ENCODE measurements around the gene SERPINB10. TPM values are rescaled to one million over a fixed set of nuclear protein-coding genes. Genes with fewer than 3 reads are reported as not detected.

The SERPINB10 gene, protein sequence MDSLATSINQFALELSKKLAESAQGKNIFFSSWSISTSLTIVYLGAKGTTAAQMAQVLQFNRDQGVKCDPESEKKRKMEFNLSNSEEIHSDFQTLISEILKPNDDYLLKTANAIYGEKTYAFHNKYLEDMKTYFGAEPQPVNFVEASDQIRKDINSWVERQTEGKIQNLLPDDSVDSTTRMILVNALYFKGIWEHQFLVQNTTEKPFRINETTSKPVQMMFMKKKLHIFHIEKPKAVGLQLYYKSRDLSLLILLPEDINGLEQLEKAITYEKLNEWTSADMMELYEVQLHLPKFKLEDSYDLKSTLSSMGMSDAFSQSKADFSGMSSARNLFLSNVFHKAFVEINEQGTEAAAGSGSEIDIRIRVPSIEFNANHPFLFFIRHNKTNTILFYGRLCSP
- total RNA-seq, result not detected in 2 replicates
- long read RNA-seq, result 0 reads

DNA sequence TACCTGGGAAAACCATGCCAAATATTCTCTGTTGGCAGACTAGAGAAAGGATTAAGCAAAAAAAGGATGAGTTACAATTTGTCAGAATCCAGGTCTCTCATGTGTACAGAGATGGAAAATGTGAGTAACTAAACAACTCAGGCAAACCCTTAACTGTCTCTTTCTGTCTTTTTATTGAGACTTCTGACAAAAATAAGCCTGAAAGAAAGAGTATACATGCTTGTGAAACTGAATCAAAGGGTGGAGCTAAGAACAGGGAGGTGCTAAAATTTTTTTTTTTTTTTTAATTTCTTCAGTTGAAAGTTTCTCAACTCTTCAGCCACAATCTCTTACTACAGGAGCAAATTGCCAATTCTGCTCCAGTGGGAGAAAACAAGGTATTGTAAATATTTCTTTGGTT is at the start of gene SERPINB10:
SERPINB10 (plus strand) TSS at position 295 of the 400 bp plus-strand sequence. CDS start 7,553 bp downstream, outside the sequence.
- TF ChIP-seq, protein P1, sequence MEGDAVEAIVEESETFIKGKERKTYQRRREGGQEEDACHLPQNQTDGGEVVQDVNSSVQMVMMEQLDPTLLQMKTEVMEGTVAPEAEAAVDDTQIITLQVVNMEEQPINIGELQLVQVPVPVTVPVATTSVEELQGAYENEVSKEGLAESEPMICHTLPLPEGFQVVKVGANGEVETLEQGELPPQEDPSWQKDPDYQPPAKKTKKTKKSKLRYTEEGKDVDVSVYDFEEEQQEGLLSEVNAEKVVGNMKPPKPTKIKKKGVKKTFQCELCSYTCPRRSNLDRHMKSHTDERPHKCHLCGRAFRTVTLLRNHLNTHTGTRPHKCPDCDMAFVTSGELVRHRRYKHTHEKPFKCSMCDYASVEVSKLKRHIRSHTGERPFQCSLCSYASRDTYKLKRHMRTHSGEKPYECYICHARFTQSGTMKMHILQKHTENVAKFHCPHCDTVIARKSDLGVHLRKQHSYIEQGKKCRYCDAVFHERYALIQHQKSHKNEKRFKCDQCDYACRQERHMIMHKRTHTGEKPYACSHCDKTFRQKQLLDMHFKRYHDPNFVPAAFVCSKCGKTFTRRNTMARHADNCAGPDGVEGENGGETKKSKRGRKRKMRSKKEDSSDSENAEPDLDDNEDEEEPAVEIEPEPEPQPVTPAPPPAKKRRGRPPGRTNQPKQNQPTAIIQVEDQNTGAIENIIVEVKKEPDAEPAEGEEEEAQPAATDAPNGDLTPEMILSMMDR (conservative IDR thresholded peaks at IDR 0.05), result no peak
- DNase-seq (ENCODE audit: low read depth, low spot score), result no peak
- Mint-ChIP-seq H3K9me3 (no peaks in the 10 kb centered on the region), H3K27ac (ENCODE audit: unreplicated experiment) (no peak within 1 kb of the TSS), H3K4me3 (no peak within 1 kb of the TSS), H3K27me3 (ENCODE audit: low read depth) (peaks cover 8% of the 10 kb centered on the region), H3K36me3 (ENCODE audit: low read depth) (no peaks in the 10 kb centered on the region), H3K4me1 (no peaks in the 10 kb centered on the region)

DNA sequence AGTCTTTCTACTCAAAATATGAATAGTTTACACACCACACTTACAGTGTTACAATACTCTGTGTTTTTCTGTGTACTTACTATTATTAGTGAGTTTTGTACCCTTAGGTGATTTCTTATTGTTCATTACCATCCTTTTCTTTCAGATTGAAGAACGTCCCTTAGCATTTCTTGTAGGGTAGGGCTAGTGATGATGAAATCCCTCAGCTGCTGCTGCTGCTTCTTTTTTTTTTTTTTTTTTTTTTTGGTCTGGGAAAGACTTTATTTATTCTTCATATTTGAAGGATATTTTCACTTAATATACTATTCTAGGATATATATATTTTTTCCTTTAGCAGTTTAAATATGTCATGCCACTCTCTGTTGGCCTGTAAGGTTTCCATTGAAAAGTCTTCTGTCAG is 49.3 kb upstream of the SERPINB10 start:
- Mint-ChIP-seq H3K4me3 (no peak overlapping the region), H3K27me3 (ENCODE audit: low read depth) (no peaks in the 10 kb centered on the region), H3K36me3 (ENCODE audit: low read depth) (no peaks in the 10 kb centered on the region), H3K27ac (ENCODE audit: unreplicated experiment) (no peak overlapping the region), H3K9me3 (peaks cover 13% of the 10 kb centered on the region), H3K4me1 (no peaks in the 10 kb centered on the region)
- TF ChIP-seq, protein P1 (conservative IDR thresholded peaks at IDR 0.05), result no peak
- DNase-seq (ENCODE audit: low read depth, low spot score), result no peak

DNA sequence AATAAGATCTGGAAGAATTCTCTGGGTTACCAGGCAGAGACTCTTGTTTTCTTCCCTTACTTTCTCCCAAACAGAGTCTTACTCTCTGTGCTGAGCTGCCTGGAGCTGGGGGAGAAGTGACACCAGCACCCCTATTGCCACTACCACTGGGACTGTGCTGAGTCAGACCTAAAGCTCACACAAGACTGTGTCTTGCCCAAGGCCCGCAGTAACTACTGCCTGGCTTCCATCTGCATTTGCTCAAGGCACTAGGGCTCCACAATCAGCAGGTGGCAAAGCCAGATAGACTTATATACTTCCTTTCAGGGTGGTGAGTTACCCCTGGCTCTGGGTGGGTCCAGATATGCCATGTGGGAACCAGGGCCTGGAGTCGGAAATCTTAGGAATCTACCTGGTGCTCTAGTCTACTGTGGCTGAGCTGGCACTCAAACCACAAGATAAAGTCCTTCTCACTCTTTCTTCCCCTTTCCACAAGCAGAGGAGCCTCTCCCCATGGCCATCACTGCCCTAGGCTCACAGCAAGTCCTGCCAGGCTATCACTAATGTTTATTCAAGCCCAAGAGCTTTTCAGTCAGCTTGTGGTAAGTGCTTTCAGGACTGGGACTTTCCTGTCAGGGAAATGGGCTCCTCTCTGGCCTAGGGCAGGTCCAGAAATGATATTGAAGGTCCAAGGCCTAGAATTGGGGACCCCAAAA is 47.8 kb upstream of the SERPINB10 start:
- TF ChIP-seq, protein P1 (conservative IDR thresholded peaks at IDR 0.05), result no peak
- DNase-seq (ENCODE audit: low read depth, low spot score), result no peak
- Mint-ChIP-seq H3K4me1 (no peaks in the 10 kb centered on the region), H3K9me3 (peaks cover 13% of the 10 kb centered on the region), H3K4me3 (no peak overlapping the region), H3K36me3 (ENCODE audit: low read depth) (no peaks in the 10 kb centered on the region), H3K27ac (ENCODE audit: unreplicated experiment) (no peak overlapping the region), H3K27me3 (ENCODE audit: low read depth) (no peaks in the 10 kb centered on the region)

DNA sequence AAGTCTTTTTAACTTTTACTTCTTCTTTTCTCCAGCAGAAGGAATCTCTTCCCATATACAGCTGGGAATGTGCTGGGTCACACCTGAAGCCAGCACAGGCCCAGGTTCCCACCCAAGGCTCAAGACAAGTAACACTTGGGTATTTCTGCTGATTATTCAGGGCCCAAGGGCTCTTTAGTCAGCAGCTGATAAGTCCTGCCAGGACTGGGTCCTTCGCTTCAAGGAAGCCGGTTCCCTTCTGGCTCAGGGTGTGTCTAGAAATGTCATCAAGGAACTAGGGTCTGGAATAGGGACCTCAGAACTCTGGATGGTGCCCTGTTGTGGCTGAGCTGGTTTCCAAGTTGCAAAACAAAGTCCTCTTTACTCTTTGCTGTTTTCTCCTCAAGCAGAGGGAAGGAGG is 47.2 kb upstream of the SERPINB10 start:
- no peaks in the 10 kb centered on the region for H3K27me3 Mint-ChIP-seq (ENCODE audit: low read depth)
- peaks cover 11% of the 10 kb centered on the region for H3K9me3 Mint-ChIP-seq
- no peak for DNase-seq (ENCODE audit: low read depth, low spot score)
- H3K36me3 Mint-ChIP-seq (ENCODE audit: low read depth), result no peaks in the 10 kb centered on the region
- no peaks in the 10 kb centered on the region for H3K4me1 Mint-ChIP-seq
- no peak overlapping the region for H3K4me3 Mint-ChIP-seq
- TF ChIP-seq, protein P1 (conservative IDR thresholded peaks at IDR 0.05), result no peak
- H3K27ac Mint-ChIP-seq (ENCODE audit: unreplicated experiment), result no peak overlapping the region

DNA sequence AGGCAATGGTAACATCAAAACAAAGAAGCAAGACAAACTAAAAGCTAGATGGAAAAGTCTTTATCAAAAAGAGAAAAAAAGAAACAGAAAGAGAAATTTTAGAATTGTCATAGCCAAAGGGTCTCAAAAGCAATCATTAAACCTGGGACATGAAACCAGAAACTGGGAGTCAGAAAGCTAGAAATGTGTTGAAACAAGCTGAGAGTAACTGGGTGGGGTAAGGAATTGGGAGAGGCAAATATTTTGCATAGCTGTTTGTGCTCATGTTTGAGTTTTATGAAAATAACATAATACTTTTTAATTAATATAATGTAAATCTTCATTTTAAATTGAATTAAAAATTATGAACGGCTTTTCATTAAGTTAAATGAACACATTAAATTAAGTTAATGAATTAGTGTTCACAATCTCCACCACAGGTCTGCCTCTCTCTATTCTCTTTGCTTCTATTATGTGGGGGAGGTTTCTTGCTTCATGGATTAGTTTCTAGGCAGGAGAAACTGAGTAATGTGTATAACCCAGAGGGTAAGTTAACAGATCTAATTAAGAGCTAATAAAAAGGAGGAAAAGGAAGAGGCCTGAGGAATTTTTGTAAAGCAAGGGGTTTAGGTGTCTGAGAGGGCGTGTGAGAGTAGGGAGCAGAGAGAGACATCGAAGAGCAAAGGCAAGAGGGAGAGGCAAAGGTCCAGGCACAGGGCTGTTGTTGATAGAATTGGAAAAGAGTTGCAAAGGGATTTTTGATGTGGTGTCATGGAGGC is 40.2 kb upstream of the SERPINB10 start:
- TF ChIP-seq, protein P1 (conservative IDR thresholded peaks at IDR 0.05), result no peak
- no peak for DNase-seq (ENCODE audit: low read depth, low spot score)
- Mint-ChIP-seq H3K4me1 (no peaks in the 10 kb centered on the region), H3K4me3 (no peak overlapping the region), H3K9me3 (no peaks in the 10 kb centered on the region), H3K27me3 (ENCODE audit: low read depth) (peaks cover 5% of the 10 kb centered on the region), H3K27ac (ENCODE audit: unreplicated experiment) (no peak overlapping the region), H3K36me3 (ENCODE audit: low read depth) (no peaks in the 10 kb centered on the region)

Measured in neural crest cell (in vitro differentiated cells).